Vagina (tissue), 2 donors: ENCODE measurements around the gene EFCC1. TPM values are rescaled to one million over a fixed set of nuclear protein-coding genes. Genes with fewer than 3 reads are reported as not detected.

Experiments
- DNase-seq, 2 donors: peaks; one replicate each; pipeline ENCODE4 v3.0.0-alpha.2; 2017; ENCODE audit errors: extremely low spot score in 2 of 2
- H3K27ac ChIP-seq: fragments of 200-600 bp; sonication (generic); one replicate; pipeline ENCODE4 v1.5.1; 2019
- H3K27me3 ChIP-seq: fragments of 200-600 bp; sonication (generic); one replicate; pipeline ENCODE4 v1.5.1; 2019
- H3K36me3 ChIP-seq, 2 donors: fragments of 200-600 bp; sonication (generic); one replicate each; pipeline ENCODE4 v1.5.1; 2017 to 2019
- H3K4me1 ChIP-seq: fragments of 200-600 bp; sonication (generic); one replicate; pipeline ENCODE4 v1.5.1; 2019
- H3K4me3 ChIP-seq, 2 donors: fragments of 200-600 bp; sonication (generic); 1 replicate in 1 of 2; 2 replicates in 1 of 2; pipeline ENCODE4 v1.5.1; 2016 to 2019
- H3K9me3 ChIP-seq: fragments of 200-600 bp; sonication (generic); one replicate; pipeline ENCODE4 v1.5.1; 2019
- POLR2A ChIP-seq, 2 donors: fragments of 450-650 bp; IDR thresholded peaks; one replicate each; pipeline ENCODE4 v1.6.1; 2017; ENCODE audit warnings: antibody characterized with exemption in 2 of 2, mild to moderate bottlenecking in 2 of 2, moderate library complexity in 2 of 2
- POLR2AphosphoS5 ChIP-seq, 2 donors: sonication (generic); formaldehyde crosslinking; IDR thresholded peaks; one replicate each; pipeline ENCODE4 v1.9.0; 2017; ENCODE audit warnings: antibody characterized with exemption in 2 of 2, mild to moderate bottlenecking in 2 of 2, low read depth in 1 of 2; ENCODE audit not compliant: insufficient read depth in 1 of 2
- intact Hi-C: fragments of 100-400 bp; cut with DNase I; formaldehyde crosslinking; loops from one replicate; pipeline ENCODE4 v1.15.1; 2023
- total RNA-seq: library from RNA; depleted of rRNA; stranded (reverse); fragments of >200 nt; gene quantifications from one replicate; pipeline ENCODE4 v1.2.3, GENCODE V29; 2016
- TF ChIP-seq, protein P1 (sequence below), 3 experiments: fragments of 450-650 bp in 2 of 3; fragments of 200-600 bp in 1 of 3; sonication (generic) in 1 of 3; IDR thresholded peaks; one replicate each; pipeline ENCODE4 v1.5.1; 2017 to 2019; ENCODE audit warnings: antibody characterized with exemption in 3 of 3, mild to moderate bottlenecking in 2 of 3, moderate library complexity in 2 of 3

Gene EFCC1
- total RNA-seq, 1 donor from 2014 or later, result 3.7 TPM

GRCh38 chr3:129058441-129059200 is 57.5 kb downstream of the EFCC1 start:
- DNase-seq, result no peak
- Histone ChIP-seq H3K27me3 (no peaks in the 10 kb centered on the region), H3K4me3 (no peak overlapping the region), H3K9me3 (no peaks in the 10 kb centered on the region), H3K4me1 (peaks cover 4% of the 10 kb centered on the region), H3K36me3 (no peaks in the 10 kb centered on the region), H3K27ac (peak overlapping the region; percentile 54)
- intact Hi-C loops, result loop anchor here (10.0 kb wide), 1 partner anchor 66 kb away; the partner anchor contains the start of gene RAB43
- TF ChIP-seq POLR2AphosphoS5 (IDR thresholded peaks at IDR 0.05; ENCODE audit: insufficient read depth in 1 of 2, low read depth in 1 of 2) (no peak), POLR2A (IDR thresholded peaks at IDR 0.05) (no peak)
- TF ChIP-seq, protein P1, sequence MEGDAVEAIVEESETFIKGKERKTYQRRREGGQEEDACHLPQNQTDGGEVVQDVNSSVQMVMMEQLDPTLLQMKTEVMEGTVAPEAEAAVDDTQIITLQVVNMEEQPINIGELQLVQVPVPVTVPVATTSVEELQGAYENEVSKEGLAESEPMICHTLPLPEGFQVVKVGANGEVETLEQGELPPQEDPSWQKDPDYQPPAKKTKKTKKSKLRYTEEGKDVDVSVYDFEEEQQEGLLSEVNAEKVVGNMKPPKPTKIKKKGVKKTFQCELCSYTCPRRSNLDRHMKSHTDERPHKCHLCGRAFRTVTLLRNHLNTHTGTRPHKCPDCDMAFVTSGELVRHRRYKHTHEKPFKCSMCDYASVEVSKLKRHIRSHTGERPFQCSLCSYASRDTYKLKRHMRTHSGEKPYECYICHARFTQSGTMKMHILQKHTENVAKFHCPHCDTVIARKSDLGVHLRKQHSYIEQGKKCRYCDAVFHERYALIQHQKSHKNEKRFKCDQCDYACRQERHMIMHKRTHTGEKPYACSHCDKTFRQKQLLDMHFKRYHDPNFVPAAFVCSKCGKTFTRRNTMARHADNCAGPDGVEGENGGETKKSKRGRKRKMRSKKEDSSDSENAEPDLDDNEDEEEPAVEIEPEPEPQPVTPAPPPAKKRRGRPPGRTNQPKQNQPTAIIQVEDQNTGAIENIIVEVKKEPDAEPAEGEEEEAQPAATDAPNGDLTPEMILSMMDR (IDR thresholded peaks at IDR 0.05), result no peak

- Histone ChIP-seq H3K27ac (peak overlapping the region; percentile 54), H3K27me3 (no peaks in the 10 kb centered on the region), H3K4me1 (no peaks in the 10 kb centered on the region), H3K9me3 (no peaks in the 10 kb centered on the region), H3K36me3 (no peaks in the 10 kb centered on the region), H3K4me3 (no peak overlapping the region)
- TF ChIP-seq, protein P1 (IDR thresholded peaks at IDR 0.05), result no peak
- TF ChIP-seq POLR2A (IDR thresholded peaks at IDR 0.05) (no peak), POLR2AphosphoS5 (IDR thresholded peaks at IDR 0.05; ENCODE audit: insufficient read depth in 1 of 2, low read depth in 1 of 2) (no peak)
- intact Hi-C loops, result loop anchor here (10.0 kb wide), 1 partner anchor 65 kb away; the partner anchor contains the start of gene RAB43
- no peak for DNase-seq
Measured at GRCh38 chr3:129059311-129059958, 58.3 kb downstream of the EFCC1 start.

- Histone ChIP-seq H3K4me3 (no peak within 1 kb of the TSS), H3K36me3 (no peaks in the 10 kb centered on the region), H3K9me3 (no peaks in the 10 kb centered on the region), H3K4me1 (no peaks in the 10 kb centered on the region), H3K27me3 (no peaks in the 10 kb centered on the region), H3K27ac (peak within 1 kb of the TSS; percentile 54)
- intact Hi-C loops, result no loop called here
- no peak for DNase-seq
- TF ChIP-seq POLR2A (IDR thresholded peaks at IDR 0.05) (no peak), POLR2AphosphoS5 (IDR thresholded peaks at IDR 0.05; ENCODE audit: insufficient read depth in 1 of 2, low read depth in 1 of 2) (no peak)
- TF ChIP-seq, protein P1 (IDR thresholded peaks at IDR 0.05), result no peak
Measured at GRCh38 chr3:129060276-129061022, 59.3 kb downstream of the EFCC1 start, which contains the start of gene GP9. Gene GP9 (plus strand): TSS chr3:129060779. CDS start chr3:129061740, 961 bp downstream.

- no peaks in the 10 kb centered on the region for H3K4me1 ChIP-seq
Measured at GRCh38 chr3:129061023-129061887, 60.2 kb downstream of the EFCC1 start.

More at GRCh38 chr3:129061023-129061887, 60.2 kb downstream of the EFCC1 start:
- Histone ChIP-seq H3K36me3 (no peaks in the 10 kb centered on the region), H3K27me3 (no peaks in the 10 kb centered on the region), H3K4me3 (no peak overlapping the region), H3K27ac (no peak overlapping the region), H3K9me3 (no peaks in the 10 kb centered on the region)
- TF ChIP-seq, protein P1 (IDR thresholded peaks at IDR 0.05), result no peak
- TF ChIP-seq POLR2AphosphoS5 (IDR thresholded peaks at IDR 0.05; ENCODE audit: insufficient read depth in 1 of 2, low read depth in 1 of 2) (no peak), POLR2A (IDR thresholded peaks at IDR 0.05) (no peak)
- intact Hi-C loops, result no loop called here
- DNase-seq, result no peak
